ENCODE data around the gene AIF1.
A peak's percentile ranks its signal among the peaks of the same experiment; 100 is the strongest.

DNA sequence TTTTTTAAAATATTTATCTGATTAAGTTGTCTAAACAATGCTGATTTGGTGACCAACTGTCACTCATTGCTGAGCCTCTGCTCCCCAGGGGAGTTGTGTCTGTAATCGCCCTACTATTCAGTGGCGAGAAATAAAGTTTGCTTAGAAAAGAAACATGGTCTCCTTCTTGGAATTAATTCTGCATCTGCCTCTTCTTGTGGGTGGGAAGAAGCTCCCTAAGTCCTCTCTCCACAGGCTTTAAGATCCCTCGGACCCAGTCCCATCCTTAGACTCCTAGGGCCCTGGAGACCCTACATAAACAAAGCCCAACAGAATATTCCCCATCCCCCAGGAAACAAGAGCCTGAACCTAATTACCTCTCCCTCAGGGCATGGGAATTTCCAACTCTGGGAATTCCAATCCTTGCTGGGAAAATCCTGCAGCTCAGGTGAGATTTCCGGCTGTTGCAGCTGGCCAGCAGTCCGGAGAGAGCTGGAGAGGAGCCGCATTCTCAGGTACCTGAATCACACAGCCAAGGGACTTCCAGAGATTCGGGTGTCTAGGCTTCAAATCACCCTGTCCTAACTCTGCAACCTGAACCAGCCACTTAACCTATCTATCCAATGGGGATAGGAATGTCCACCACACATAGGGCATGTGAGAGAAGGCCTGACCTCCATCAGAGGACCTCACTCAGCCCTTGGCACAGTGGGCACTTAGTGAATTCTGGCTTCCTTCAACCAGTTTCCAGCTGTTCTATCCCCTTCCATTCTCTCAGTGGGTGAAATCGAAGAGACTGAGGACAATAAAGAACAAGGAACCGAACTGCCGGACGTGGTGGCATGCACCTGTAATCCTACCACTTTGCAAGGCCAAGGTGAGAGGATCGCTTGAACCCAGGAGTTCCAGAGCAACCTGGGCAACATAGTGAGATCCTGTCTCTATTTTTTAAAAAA, 36.6 kb upstream of the AIF1 start:
- TF ChIP-seq POLR2A (IDR thresholded peaks at IDR 0.05; ENCODE audit: low read depth, low read length) (peak; percentile 62; the same call in 1 of the 2 replicates), POLR2AphosphoS5 (IDR thresholded peaks at IDR 0.05; ENCODE audit: low read depth, low read length) (peak; percentile 72; the same call in 1 of the 2 replicates)
